Cardiac fibroblast (primary cell): ENCODE results near the gene TFB1M.

Experiments used
- DNase-seq, 2 donors: peaks; one replicate each; pipeline versions ENCODE4 v3.0.0 to v3.0.0-alpha.2; 2010; ENCODE audit warnings: low read depth in 2 of 2
- H3K4me3 ChIP-seq, 2 donors: replicated peaks in 1 of 2; 1 replicate in 1 of 2; 2 replicates in 1 of 2; pipeline ENCODE4 v1.5.1; 2011; ENCODE audit warnings: low read depth in 2 of 2, low read length in 2 of 2, mild to moderate bottlenecking in 2 of 2, moderate library complexity in 1 of 2
- TF ChIP-seq, protein P1 (sequence below): IDR thresholded peaks from one replicate; pipeline ENCODE4 v1.5.1; 2011; ENCODE audit warnings: low read depth, mild to moderate bottlenecking, low read length, inconsistent platforms

TFB1M gene

DNA sequence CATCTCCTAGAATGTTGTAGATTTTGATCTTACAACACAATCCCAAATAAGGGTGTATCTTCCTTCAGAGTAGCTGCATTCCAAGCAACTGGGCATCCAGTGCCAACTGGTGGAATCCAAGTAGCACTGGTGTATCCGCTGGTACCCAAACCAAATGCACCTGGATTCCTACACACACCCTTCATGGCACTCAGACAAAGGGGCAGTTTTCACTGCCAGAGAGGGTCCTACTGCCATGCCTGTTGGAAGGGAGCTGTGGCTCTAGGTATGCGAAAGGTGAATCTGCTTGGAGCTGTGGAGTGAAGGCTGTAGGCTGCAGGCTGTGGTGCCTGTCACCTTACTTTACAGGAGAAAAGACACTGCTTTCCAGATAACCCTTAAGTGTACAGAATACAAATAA, 67.5 kb downstream of the TFB1M start:
- DNase-seq: no peak
- TF ChIP-seq, protein P1, sequence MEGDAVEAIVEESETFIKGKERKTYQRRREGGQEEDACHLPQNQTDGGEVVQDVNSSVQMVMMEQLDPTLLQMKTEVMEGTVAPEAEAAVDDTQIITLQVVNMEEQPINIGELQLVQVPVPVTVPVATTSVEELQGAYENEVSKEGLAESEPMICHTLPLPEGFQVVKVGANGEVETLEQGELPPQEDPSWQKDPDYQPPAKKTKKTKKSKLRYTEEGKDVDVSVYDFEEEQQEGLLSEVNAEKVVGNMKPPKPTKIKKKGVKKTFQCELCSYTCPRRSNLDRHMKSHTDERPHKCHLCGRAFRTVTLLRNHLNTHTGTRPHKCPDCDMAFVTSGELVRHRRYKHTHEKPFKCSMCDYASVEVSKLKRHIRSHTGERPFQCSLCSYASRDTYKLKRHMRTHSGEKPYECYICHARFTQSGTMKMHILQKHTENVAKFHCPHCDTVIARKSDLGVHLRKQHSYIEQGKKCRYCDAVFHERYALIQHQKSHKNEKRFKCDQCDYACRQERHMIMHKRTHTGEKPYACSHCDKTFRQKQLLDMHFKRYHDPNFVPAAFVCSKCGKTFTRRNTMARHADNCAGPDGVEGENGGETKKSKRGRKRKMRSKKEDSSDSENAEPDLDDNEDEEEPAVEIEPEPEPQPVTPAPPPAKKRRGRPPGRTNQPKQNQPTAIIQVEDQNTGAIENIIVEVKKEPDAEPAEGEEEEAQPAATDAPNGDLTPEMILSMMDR: no peak
- H3K4me3 ChIP-seq: no peak overlapping the region

DNA sequence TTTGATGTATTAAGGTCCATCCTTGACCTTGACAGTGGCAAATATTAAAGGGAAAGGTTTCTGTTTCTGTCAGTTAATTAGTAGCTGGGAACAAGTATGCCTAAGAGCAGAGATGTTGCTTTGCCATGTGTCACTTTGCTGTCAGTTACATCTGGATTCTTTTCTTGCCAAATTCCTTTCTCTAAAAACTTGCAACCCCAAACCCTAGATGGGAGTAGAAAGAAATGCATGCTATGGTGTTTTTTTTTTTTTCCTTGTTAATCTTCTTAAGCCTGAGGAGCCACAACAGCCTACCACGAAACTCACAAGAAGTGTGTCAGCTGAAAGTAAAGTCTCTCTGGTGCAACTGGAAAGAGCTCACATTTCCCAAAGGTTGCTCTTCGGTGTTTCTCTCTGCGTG, 68.5 kb downstream of the TFB1M start:
- TF ChIP-seq, protein P1: no peak
- H3K4me3 ChIP-seq: no peak overlapping the region

DNA sequence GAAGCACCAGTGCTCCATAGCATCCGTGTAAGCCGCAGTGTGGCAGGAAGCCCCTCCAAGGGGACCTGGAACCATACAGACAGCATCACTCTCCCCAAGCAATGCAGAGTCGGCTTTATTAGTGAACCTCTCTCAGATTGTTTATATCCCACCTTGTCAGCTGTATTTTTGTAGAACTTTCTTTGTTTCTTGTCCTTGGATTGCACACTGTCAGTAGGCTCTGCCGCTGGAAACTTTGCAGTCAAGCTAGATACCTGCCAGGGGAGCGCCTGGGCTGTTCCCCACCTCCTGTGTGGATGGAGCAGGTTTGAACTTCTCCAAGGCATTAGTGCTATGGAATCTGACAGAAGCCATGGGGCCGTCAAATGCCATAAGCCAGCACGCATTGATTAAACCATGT, 69.1 kb downstream of the TFB1M start:
- DNase-seq: no peak
- H3K4me3 ChIP-seq: no peak overlapping the region
- TF ChIP-seq, protein P1: no peak

More for the DNA sequence above, 68.5 kb downstream of the TFB1M start:
- no peak for DNase-seq

DNA sequence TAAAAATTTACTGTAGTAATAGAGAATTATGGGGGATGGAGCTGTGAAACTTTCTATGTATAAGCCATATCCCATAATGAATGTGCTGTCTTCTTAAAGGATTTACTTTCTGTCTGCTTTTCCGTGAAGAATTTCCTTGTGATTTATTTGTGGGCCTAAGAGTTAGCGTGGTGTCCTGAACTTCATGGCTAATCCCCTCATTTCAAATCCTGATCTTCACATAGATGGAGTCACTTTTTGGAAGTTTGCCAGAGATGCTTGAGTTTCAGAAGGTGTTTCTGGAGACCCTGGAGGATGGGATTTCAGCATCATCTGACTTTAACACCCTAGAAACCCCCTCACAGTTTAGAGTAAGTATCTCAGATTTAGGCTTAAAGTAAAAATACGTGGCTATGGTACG, 69.8 kb downstream of the TFB1M start:
- no peak for DNase-seq
- no peak overlapping the region for H3K4me3 ChIP-seq
- TF ChIP-seq, protein P1: no peak

DNA sequence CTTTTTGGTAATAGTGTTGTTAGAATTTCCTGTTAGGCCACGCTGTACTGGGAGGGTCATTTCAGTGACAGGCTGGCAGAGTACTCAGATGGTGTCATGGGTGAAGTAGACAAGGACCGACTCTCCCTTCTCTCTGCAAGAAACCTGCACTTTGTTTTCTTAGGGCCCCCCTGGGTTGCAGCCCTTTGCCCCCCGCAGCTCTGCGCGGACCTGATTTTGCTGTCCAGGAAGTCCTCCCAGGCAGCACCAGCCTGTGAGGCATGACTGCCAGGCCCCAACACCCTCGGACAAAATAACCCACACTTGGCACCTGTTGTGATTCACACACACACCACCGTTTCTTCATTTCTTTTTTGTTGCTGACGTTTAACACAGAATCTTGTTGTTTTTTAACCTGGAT, 72.3 kb downstream of the TFB1M start:
- TF ChIP-seq, protein P1: no peak
- no peak overlapping the region for H3K4me3 ChIP-seq
- DNase-seq: no peak

DNA sequence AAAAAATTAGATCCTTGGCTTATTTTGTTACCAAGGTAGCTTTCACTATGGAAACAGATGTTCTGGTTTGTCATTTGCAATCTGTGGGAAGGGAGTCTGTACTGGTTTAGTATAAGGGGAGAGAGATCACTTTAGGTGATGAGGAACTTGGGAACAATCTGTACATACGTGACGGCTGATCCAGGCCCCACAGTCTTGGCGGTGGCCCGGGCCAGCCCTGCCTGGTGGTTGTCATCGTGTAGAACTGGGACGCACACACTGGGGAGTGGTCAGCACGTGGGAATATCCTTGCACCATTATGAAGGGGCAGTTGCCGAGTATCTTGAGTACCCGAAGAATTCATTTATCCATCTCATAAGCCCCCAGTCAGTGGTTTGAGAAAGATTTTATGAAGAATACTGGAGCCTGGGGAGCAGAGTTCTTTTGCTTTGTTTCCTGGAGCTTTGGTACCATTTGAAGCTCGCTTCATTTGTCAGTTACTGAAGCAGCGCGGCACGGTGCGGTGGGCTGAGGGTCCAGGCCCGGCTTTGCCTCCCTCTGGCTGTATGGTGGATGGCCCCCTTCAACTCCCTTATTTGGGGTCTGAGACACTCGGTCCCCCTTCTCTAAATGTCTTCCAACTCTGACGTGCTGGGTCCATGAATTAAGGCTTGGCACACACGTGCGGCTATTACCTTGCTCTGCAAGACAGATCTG, 73.2 kb downstream of the TFB1M start:
- TF ChIP-seq, protein P1: no peak
- DNase-seq: no peak
- H3K4me3 ChIP-seq: no peak overlapping the region

DNA sequence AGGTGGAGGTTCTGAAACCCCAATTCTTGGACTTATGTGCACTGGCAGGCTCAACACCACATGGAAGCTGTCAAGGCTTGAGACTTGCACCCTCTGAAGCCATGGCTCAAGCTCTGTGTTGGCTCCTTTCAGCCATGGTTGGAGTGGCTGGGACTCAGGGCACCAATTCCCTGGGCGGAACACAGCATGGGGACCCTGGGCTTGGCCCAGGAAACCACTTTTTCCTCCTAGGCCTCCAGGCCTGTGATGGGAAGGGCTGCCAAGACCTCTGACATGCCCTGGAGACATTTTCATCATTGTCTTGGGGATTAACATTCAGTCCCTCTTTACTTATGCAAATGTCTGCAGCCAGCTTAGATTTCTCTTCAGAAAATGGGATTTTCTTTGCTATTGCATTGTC, 76.7 kb downstream of the TFB1M start:
- no peak for DNase-seq
- TF ChIP-seq, protein P1: no peak
- H3K4me3 ChIP-seq: no peak overlapping the region
